HFF-Myc (cell line): ENCODE results near the gene LDLRAD4.

Experiments used
- DNase-seq: peaks from one replicate; pipeline ENCODE4 v3.0.0-alpha.2; 2011; ENCODE audit warnings: low read depth; ENCODE audit errors: extremely low read depth
- H3K4me3 ChIP-seq: replicated peaks from 2 replicates; pipeline ENCODE4 v1.5.1; 2011; ENCODE audit warnings: low read depth, mild to moderate bottlenecking, control low read depth, low read length
- TF ChIP-seq, protein P1 (sequence below): IDR thresholded peaks from 2 replicates; pipeline ENCODE4 v1.5.1; 2012; ENCODE audit warnings: mild to moderate bottlenecking, low read depth, low read length, control low read depth; ENCODE audit errors: missing control alignments

The LDLRAD4 gene

DNA sequence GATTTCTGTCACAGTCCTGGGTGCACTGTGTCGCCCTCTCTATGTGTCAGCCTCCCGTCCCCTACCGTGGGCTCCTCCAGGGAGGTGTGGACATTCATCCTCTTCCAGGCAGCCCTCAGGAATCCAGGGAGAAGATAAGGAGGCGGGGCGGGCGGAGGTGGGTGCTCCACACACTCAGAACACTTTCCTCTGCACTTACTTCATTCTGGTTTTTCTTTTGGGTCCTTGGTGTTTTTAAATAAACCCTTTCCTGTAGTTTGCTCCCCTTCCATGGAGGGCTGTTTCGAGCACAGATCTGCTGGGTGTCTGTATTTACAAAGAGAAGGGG, 323.9 kb downstream of the LDLRAD4 start:
- TF ChIP-seq, protein P1, sequence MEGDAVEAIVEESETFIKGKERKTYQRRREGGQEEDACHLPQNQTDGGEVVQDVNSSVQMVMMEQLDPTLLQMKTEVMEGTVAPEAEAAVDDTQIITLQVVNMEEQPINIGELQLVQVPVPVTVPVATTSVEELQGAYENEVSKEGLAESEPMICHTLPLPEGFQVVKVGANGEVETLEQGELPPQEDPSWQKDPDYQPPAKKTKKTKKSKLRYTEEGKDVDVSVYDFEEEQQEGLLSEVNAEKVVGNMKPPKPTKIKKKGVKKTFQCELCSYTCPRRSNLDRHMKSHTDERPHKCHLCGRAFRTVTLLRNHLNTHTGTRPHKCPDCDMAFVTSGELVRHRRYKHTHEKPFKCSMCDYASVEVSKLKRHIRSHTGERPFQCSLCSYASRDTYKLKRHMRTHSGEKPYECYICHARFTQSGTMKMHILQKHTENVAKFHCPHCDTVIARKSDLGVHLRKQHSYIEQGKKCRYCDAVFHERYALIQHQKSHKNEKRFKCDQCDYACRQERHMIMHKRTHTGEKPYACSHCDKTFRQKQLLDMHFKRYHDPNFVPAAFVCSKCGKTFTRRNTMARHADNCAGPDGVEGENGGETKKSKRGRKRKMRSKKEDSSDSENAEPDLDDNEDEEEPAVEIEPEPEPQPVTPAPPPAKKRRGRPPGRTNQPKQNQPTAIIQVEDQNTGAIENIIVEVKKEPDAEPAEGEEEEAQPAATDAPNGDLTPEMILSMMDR = no peak
- H3K4me3 ChIP-seq = no peak overlapping the region
- DNase-seq = no peak

DNA sequence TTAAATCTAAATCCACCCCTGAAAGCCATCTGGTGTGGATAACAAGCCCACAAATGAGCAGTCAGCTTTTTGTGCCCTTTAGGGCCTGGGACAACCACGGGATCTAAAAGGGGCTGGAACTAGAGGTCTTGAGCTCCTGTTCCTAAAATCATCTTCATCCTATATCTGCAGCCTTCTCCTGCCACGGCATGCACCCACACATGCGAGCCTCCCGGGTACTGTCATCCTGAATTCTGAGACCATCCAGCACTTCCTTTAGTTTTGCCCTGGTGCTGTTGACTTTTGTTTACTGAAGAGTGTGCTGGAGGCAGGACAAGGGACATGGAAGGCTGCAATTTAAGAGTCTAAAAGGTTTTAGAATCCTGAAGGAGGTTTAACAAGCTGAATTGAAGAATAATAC, 324.6 kb downstream of the LDLRAD4 start:
- TF ChIP-seq, protein P1 = no peak
- DNase-seq = no peak
- no peak overlapping the region for H3K4me3 ChIP-seq

DNA sequence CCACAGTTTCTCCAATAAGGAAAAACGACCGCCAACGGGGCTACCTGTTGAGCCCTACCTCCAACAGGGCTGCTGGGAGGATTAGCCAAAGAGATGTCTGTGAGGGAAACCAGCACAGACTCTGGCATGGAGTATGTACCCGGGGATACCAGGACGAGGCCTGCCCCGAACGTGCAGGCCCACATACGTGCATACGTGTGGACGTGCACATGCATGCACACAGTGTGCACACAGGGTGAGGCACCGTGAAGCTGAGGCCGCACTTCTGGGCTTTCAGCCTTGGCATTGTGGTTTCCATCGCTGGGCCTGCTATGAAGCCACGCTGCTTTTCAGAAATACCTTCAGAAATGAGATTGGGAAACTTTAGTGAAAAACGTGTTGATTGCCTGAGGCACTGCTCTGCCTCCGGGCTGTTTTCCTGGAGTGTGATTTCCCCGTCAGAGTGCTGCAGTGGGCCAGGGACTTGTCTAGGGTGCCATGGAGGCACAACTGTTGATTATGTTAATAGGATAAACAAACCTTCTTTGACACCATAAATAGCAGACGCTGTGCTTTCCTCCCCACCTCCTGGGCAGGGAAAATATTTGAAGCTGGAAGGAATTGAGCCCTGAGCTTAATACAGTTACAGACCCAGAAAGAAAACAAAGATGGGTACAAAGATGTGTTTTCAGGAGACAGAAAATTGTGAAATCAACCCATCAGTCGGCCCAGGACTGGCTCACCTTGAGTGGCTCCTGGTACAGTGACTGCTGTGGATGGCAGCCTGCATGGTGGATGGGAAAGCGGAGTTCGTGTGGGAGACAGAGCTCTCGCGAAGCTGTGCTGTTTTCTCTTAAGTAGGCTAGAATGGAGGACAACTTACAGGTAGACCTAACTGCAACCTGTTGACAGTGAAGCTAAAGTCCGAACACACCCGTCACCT, 325.5 kb downstream of the LDLRAD4 start:
- no peak for DNase-seq
- TF ChIP-seq, protein P1 = no peak
- H3K4me3 ChIP-seq = no peak overlapping the region

DNA sequence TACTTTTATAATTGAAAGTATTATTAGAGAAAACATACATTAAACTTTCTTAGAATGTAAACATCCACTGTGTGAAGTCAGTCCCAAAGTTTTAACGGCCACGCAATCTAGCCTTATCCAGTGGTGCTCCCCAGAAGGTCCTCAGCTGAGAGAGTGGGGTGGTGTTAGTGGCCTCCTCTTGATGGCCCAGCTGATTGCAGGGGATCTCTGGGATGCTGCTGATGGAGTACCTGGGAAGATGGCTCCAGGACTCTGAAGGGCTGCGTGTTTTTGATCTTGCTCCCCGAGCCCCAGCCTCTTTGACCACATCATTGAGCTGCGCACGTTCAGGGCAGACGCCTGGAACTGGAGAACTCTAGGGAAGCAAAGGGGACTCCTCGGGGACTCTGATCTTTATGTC, 326.4 kb downstream of the LDLRAD4 start:
- H3K4me3 ChIP-seq = no peak overlapping the region
- DNase-seq = no peak
- TF ChIP-seq, protein P1 = no peak

DNA sequence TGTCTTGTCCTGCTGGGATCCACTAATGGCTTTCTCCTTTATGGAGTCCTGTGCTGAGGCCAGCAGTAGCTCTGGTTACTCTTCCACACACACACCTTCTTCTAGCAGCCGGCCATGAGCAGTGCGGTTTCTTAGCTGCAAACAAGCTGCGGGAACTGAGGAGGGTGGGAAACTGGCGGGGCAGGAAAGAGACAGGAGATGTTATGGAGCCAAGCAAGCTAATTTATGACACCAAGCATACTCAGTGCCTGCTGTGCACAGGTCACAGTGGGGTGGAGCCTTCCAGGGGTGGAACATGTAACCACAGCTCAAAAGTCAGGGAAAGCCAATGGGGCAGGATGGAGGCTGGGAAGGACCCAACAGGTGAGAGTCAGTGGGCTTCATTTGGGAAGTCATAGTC, 327.0 kb downstream of the LDLRAD4 start:
- no peak for DNase-seq
- TF ChIP-seq, protein P1 = no peak
- no peak overlapping the region for H3K4me3 ChIP-seq

DNA sequence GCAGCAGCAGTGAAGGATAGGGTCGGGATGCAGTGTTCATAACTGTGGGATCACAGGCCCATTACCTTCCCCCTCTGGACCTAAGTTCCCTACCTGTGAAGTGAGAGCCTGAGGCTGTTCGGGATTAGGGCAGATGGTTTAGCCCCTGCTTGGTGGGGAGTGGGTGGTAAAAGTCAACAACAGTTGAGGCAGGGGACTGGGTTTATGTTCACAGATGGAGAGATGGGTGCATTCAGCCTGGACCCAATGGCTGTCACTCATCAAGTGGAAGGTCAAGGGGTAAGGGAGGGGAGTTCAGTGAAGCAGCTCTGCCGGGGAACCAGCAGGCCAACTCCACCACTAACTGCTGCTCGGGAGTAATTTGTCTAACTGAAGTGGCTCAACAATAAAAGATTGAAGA, 327.4 kb downstream of the LDLRAD4 start:
- TF ChIP-seq, protein P1 = no peak
- no peak for DNase-seq
- no peak overlapping the region for H3K4me3 ChIP-seq

DNA sequence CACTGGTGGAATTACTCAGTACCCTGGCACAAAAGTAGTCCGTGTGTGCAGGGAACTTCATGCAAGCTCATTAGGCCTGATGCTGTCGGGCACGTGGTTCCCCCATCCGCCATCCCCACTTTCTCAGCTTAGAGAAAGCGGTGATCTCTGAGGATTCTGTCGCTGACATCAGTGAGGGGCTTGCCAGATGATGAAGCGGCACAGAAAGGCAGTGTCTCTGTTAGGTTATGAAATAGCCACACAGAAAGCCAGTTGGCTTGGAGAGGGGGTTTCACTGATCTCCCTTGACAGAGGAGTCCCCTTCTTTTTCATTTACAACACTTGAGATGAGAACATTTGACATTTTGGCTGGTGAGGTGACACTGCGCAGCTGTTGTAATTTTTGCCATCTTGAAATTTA, 328.1 kb downstream of the LDLRAD4 start:
- TF ChIP-seq, protein P1 = no peak
- no peak overlapping the region for H3K4me3 ChIP-seq
- DNase-seq = no peak
